Sigmoid colon (tissue), 7 donors: ENCODE results near the gene COA1. TPM values are rescaled to one million over a fixed set of nuclear protein-coding genes. Genes with fewer than 3 reads are reported as not detected.
"Not testable (repeated sequence)": the region's sequence is repeated elsewhere in the genome, so short reads cannot be mapped to it uniquely, and the experiment has no call there.

Source experiments
- DNase-seq: peaks from one replicate; pipeline ENCODE4 v3.0.0-alpha.2; 2019
- H3K27ac ChIP-seq, 4 donors: fragments of 200-600 bp; sonication (generic); one replicate each; pipeline ENCODE4 v1.5.1; 2016 to 2019; ENCODE audit warnings: mild to moderate bottlenecking in 1 of 4
- H3K27me3 ChIP-seq, 3 donors: fragments of 200-600 bp; sonication (generic); one replicate each; pipeline ENCODE4 v1.5.1; 2019; ENCODE audit warnings: mild to moderate bottlenecking in 1 of 3
- H3K36me3 ChIP-seq, 4 donors: fragments of 200-600 bp; sonication (generic); one replicate each; pipeline ENCODE4 v1.5.1; 2016 to 2019
- H3K4me1 ChIP-seq, 4 donors: fragments of 200-600 bp; sonication (generic); one replicate each; pipeline ENCODE4 v1.5.1; 2017 to 2019
- H3K4me3 ChIP-seq, 4 donors: fragments of 200-600 bp; sonication (generic); one replicate each; pipeline ENCODE4 v1.5.1; 2017 to 2019; ENCODE audit warnings: mild to moderate bottlenecking in 2 of 4, moderate library complexity in 1 of 4
- H3K9me3 ChIP-seq, 4 donors: fragments of 200-600 bp in 3 of 4; sonication (generic) in 3 of 4; one replicate each; pipeline versions ENCODE4 v1.5.1 to v1.6.1; 2013 to 2019
- CTCF ChIP-seq, 4 experiments: fragments of 450-650 bp in 3 of 4; fragments of 200-600 bp in 1 of 4; IDR thresholded peaks; one replicate each; pipeline ENCODE4 v1.5.1; 2016 to 2019; ENCODE audit warnings: antibody characterized with exemption in 4 of 4, mild to moderate bottlenecking in 3 of 4, moderate library complexity in 2 of 4
- EP300 ChIP-seq, 4 donors: sonication (generic); formaldehyde crosslinking; IDR thresholded peaks; one replicate each; pipeline ENCODE4 v1.6.1; 2017; ENCODE audit warnings: antibody characterized with exemption in 4 of 4
- POLR2A ChIP-seq, 2 donors: fragments of 450-650 bp; IDR thresholded peaks; one replicate each; pipeline ENCODE4 v1.6.1; 2016; ENCODE audit warnings: antibody characterized with exemption in 2 of 2, mild to moderate bottlenecking in 2 of 2, moderate library complexity in 2 of 2
- POLR2AphosphoS5 ChIP-seq, 4 donors: sonication (generic); formaldehyde crosslinking; IDR thresholded peaks; one replicate each; pipeline ENCODE4 v1.6.1; 2017; ENCODE audit warnings: antibody characterized with exemption in 4 of 4
- WGBS, 2 donors: extraction: QIAGEN DNeasy Blood & Tissue Kit; methylation state at CpG; one replicate each; pipeline ENCODE4 v1.1.7; 2013; 5-methylcytosine and 5-hydroxymethylcytosine counted together
- intact Hi-C: fragments of 100-400 bp; cut with DNase I; formaldehyde crosslinking; loops from one replicate; pipeline ENCODE4 v1.15.1; 2023
- polyA plus RNA-seq, 3 donors: library from polyadenylated mRNA; stranded (reverse); fragments of 200-250 nt; gene quantifications; one replicate each; pipeline ENCODE4 v1.2.3, GENCODE V29; 2013
- total RNA-seq, 4 donors: library from RNA; depleted of rRNA; stranded (reverse); fragments of >200 nt; gene quantifications; one replicate each; pipeline ENCODE4 v1.1.0, GENCODE V29; 2016
- donor health status: healthy with polysubstance abuse.
- donor health status: Bipolar disorder and iron deficiency.
- donor health status: healthy.

Gene COA1
- total and polyA plus RNA-seq, 7 donors = 31.2 to 61.2 (median 42.6) TPM

- Histone ChIP-seq H3K27me3 (no peaks in the 10 kb centered on the region), H3K27ac (no peak overlapping the region), H3K4me1 (peaks cover 0 to 1% (median under 1%) of the 10 kb centered on the region in 4 donors), H3K9me3 (no peaks in the 10 kb centered on the region), H3K36me3 (no peaks in the 10 kb centered on the region), H3K4me3 (no peak overlapping the region)
- no peak for DNase-seq
- TF ChIP-seq CTCF (IDR thresholded peaks at IDR 0.05) = no peak
- TF ChIP-seq POLR2AphosphoS5 (IDR thresholded peaks at IDR 0.05) = no peak
- TF ChIP-seq EP300 (IDR thresholded peaks at IDR 0.05) = no peak
- TF ChIP-seq POLR2A (IDR thresholded peaks at IDR 0.05) = no peak
- intact Hi-C loops = no loop called here
- 92% methylated on average over 1 of the region's 1 CpG for WGBS, 2 donors
Observed at GRCh38 chr7:43735403-43735801, 6.1 kb upstream of the COA1 start.

- H3K36me3 ChIP-seq, DNase-seq, intact Hi-C loops, H3K27me3 ChIP-seq, H3K4me1 ChIP-seq, H3K9me3 ChIP-seq, H3K4me3 ChIP-seq, H3K27ac ChIP-seq: not testable (repeated sequence)
- peak in 1 of 4 donors; percentile 53 for TF ChIP-seq POLR2AphosphoS5 (IDR thresholded peaks at IDR 0.05)
- WGBS, 2 donors = 76 to 83% methylated on average over 18 of the region's 18 CpGs
Observed at GRCh38 chr7:43734575-43735332, 5.4 kb upstream of the COA1 start.

GRCh38 chr7:43731494-43731893 is 2.2 kb upstream of the COA1 start:
- H3K36me3 ChIP-seq, intact Hi-C loops, H3K27ac ChIP-seq, H3K27me3 ChIP-seq, DNase-seq, H3K9me3 ChIP-seq, H3K4me3 ChIP-seq: not testable (repeated sequence)
- H3K4me1 ChIP-seq = peaks cover 0 to 24% (median 16%) of the 10 kb centered on the region in 4 donors
- 81 to 84% methylated on average over 3 of the region's 3 CpGs for WGBS, 2 donors

GRCh38 chr7:43729924-43730248 is 563 bp upstream of the COA1 start:
- Histone ChIP-seq H3K36me3 (no peaks in the 10 kb centered on the region), H3K27me3 (no peaks in the 10 kb centered on the region), H3K27ac (peak overlapping the region; percentile 86 to 89 (median 86)), H3K4me1 (peaks cover 0 to 31% (median 30%) of the 10 kb centered on the region in 4 donors), H3K4me3 (peak overlapping the region; percentile 61 to 93 (median 76)), H3K9me3 (no peaks in the 10 kb centered on the region)
- intact Hi-C loops = loop anchor here (2.0 kb wide), 2 partner anchors 109 to 147 kb away; partner anchors contain the start of gene STK17A
- 21 to 23% methylated on average over 4 of the region's 4 CpGs for WGBS, 2 donors
- DNase-seq = no peak
- no peak for TF ChIP-seq EP300 (IDR thresholded peaks at IDR 0.05)
- TF ChIP-seq CTCF (IDR thresholded peaks at IDR 0.05) = no peak
- TF ChIP-seq POLR2A (IDR thresholded peaks at IDR 0.05) = no peak
- no peak for TF ChIP-seq POLR2AphosphoS5 (IDR thresholded peaks at IDR 0.05)

GRCh38 chr7:43727494-43727893 is 1.8 kb downstream of the COA1 start:
- H3K36me3 ChIP-seq = no peaks in the 10 kb centered on the region
- intact Hi-C loops = no loop called here
- TF ChIP-seq EP300 (IDR thresholded peaks at IDR 0.05) (no peak), CTCF (IDR thresholded peaks at IDR 0.05) (no peak), POLR2AphosphoS5 (IDR thresholded peaks at IDR 0.05) (no peak), POLR2A (IDR thresholded peaks at IDR 0.05) (no peak)
- peaks cover 0 to 40% (median 37%) of the 10 kb centered on the region in 4 donors for H3K4me1 ChIP-seq
- WGBS, 2 donors = 18 to 65% methylated on average over 1 of the region's 1 CpG
- no peaks in the 10 kb centered on the region for H3K27me3 ChIP-seq
- H3K27ac ChIP-seq = no peak overlapping the region
- H3K4me3 ChIP-seq = no peak overlapping the region
- H3K9me3 ChIP-seq = no peaks in the 10 kb centered on the region
- no peak for DNase-seq

GRCh38 chr7:43727003-43727402 is 2.3 kb downstream of the COA1 start:
- no peak for DNase-seq
- Histone ChIP-seq H3K4me3 (no peak overlapping the region), H3K36me3 (no peaks in the 10 kb centered on the region), H3K27ac (no peak overlapping the region), H3K9me3 (no peaks in the 10 kb centered on the region), H3K27me3 (no peaks in the 10 kb centered on the region), H3K4me1 (peaks cover 0 to 40% (median 37%) of the 10 kb centered on the region in 4 donors)
- TF ChIP-seq CTCF (IDR thresholded peaks at IDR 0.05) (no peak), POLR2A (IDR thresholded peaks at IDR 0.05) (no peak), POLR2AphosphoS5 (IDR thresholded peaks at IDR 0.05) (no peak), EP300 (IDR thresholded peaks at IDR 0.05) (no peak)
- intact Hi-C loops = no loop called here
- WGBS, 2 donors = 89 to 93% methylated on average over 5 of the region's 5 CpGs
